Memory B cell (primary cell): Measurements from ENCODE around the gene MUSTN1.

Experiments used
- ATAC-seq: fragments of 150-1000 bp; cut with Tn5 transposase; 2 replicates; pipeline ENCODE4 v1.10.0; 2021; ENCODE audit warnings: low read depth, mild to moderate bottlenecking, moderate library complexity
- DNase-seq, 2 donors: peaks; one replicate each; pipeline ENCODE4 v3.0.0; 2022; ENCODE audit warnings: low spot score in 2 of 2
- H3K27ac Mint-ChIP-seq: one replicate; pipeline ENCODE4 v1.8.0; 2022; ENCODE audit warnings: mild to moderate bottlenecking, moderate library complexity, mixed read lengths
- H3K27me3 Mint-ChIP-seq: one replicate; pipeline ENCODE4 v1.8.0; 2022; ENCODE audit warnings: mixed read lengths
- H3K36me3 Mint-ChIP-seq: one replicate; pipeline ENCODE4 v1.8.0; 2022; ENCODE audit warnings: mild to moderate bottlenecking, mixed read lengths
- H3K4me1 Mint-ChIP-seq: one replicate; pipeline ENCODE4 v1.8.0; 2022; ENCODE audit warnings: mixed read lengths
- H3K4me3 Mint-ChIP-seq: one replicate; pipeline ENCODE4 v1.8.0; 2022; ENCODE audit warnings: mild to moderate bottlenecking, moderate library complexity, mixed read lengths
- H3K9me3 Mint-ChIP-seq: one replicate; pipeline ENCODE4 v1.8.0; 2022; ENCODE audit warnings: mixed read lengths

The MUSTN1 gene

DNA sequence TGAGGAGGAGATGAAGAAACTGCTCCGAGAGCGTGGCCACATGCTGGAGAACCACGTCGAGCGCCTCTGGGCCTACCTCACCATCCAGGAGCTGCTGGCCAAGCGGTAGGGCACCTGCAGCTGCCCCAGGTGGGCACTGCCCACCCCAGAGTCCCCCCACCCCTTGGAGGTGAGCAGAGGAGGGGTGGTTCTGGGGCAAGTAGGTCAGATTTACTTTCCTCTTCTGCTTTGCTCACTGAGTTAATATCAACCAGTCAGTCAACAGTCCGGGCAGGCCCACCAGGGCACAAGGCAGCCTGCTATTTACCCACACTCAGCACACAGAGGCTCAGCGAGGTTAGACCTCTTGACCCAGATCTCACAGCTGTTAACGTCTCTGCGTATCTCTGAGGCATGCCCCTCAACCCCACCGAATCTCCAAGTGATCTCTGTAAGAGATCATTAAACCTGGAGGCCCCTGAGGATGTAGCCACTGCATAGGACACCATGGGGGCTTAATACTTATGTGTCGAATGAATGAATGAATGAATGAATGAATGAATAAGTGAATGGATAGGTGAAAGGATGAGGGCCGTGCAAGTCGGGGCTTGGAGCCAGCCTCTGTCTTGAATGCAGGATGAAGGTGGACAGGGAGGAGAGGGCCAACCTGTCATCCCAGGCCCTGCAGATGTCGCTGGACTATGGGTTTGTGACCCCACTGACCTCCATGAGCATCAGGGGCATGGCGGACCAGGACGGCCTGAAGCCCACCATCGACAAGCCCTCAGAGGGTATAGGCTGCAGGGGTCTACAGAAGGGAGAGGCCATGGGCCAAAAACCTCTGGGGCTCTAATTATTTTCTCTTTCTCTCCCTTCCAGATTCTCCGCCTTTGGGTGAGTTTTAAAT lies 48.2 kb downstream of the MUSTN1 start:
- DNase-seq (no peak), ATAC-seq (no peak)
- Mint-ChIP-seq H3K9me3 (no peaks in the 10 kb centered on the region), H3K27ac (no peak overlapping the region), H3K36me3 (no peaks in the 10 kb centered on the region), H3K4me1 (no peaks in the 10 kb centered on the region), H3K27me3 (peaks cover 2% of the 10 kb centered on the region), H3K4me3 (no peak overlapping the region)

DNA sequence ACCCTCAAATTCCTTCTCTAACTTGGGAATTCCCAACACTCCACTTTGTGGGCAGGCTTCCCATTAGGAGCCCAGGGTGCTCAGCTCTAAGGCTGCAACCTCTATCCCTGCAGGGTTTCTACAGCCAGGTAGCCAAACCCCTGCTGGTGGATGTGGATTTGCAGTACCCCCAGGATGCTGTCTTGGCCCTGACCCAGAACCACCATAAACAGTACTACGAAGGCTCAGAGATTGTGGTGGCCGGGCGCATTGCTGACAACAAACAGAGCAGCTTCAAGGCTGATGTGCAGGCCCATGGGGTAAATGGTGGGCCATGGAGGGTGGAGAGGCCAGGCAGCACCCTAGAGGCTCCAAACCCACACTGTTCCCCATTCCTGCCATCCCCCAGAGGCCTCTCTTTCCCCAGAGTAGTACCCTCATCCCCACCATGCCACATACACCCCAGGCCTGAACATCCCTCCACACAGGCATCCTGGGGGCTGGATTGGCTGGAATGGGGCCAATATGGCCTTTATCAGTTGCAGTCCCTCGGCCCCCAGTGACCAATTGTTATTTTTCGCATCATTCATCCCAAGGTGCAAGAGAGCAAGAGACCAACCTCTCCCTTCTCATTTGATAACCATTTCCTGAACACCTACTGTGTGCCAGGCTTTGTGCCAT lies 49.8 kb downstream of the MUSTN1 start:
- peaks cover 5% of the 10 kb centered on the region for H3K4me1 Mint-ChIP-seq
- H3K36me3 Mint-ChIP-seq, result no peaks in the 10 kb centered on the region
- peaks cover 2% of the 10 kb centered on the region for H3K27me3 Mint-ChIP-seq
- H3K4me3 Mint-ChIP-seq, result no peak overlapping the region
- ATAC-seq (no peak), DNase-seq (no peak)
- no peak overlapping the region for H3K27ac Mint-ChIP-seq
- no peaks in the 10 kb centered on the region for H3K9me3 Mint-ChIP-seq

DNA sequence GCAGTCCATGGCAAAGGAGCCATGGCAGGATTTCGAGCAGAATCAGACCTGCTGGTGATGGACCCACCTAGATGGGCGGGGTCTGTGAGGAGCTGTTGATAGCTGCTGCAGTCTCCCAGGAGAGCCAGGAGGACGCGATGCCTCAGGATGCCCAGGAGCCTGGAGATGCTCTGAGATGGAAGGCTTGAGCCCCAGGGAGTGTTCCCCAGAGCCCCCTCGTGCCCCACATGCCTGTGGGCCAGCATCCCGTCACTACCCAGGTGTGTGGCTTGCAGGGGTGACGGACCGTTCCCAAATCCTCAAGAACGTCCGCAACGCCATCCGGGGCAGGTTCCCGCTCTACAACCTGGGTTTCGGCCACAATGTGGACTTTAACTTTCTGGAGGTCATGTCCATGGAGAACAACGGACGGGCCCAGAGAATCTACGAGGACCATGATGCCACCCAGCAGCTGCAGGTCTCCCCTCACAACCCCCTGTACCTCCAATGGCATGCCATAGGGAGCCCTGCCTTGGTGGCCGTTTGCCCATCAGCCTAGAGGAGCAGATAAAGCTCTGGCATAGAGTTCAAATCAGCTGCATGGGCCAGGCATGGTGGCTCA lies 50.7 kb downstream of the MUSTN1 start:
- Mint-ChIP-seq H3K36me3 (no peaks in the 10 kb centered on the region), H3K27ac (no peak overlapping the region), H3K4me1 (peaks cover 12% of the 10 kb centered on the region), H3K9me3 (no peaks in the 10 kb centered on the region), H3K4me3 (no peak overlapping the region), H3K27me3 (no peaks in the 10 kb centered on the region)
- ATAC-seq, result no peak
- DNase-seq, result no peak

DNA sequence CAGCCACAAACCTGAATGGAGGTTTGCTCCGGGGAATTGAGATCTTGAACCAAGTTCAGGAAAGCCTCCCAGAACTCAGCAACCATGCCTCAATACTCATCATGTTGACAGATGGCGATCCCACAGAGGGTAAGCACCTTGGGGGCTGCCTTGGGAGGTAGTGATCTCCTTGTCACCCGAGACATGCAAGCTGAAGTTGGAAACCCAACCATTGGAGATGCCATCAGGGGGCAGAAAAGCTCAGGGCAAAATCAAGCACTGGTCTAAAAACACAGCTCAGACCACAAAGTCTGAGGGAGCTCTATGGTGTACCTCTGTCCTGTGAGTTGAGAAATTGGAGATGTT lies 51.6 kb downstream of the MUSTN1 start:
- DNase-seq (no peak), ATAC-seq (no peak)
- H3K27me3 Mint-ChIP-seq, result no peaks in the 10 kb centered on the region
- peaks cover 12% of the 10 kb centered on the region for H3K4me1 Mint-ChIP-seq
- no peak overlapping the region for H3K4me3 Mint-ChIP-seq
- no peaks in the 10 kb centered on the region for H3K9me3 Mint-ChIP-seq
- no peaks in the 10 kb centered on the region for H3K36me3 Mint-ChIP-seq
- no peak overlapping the region for H3K27ac Mint-ChIP-seq
